AG20443 (cell line): Measurements from ENCODE around the gene IL1RN.
A peak's percentile ranks its signal among the peaks of the same experiment; 100 is the strongest.
"Not testable (repeated sequence)": the region's sequence is repeated elsewhere in the genome, so short reads cannot be mapped to it uniquely, and the experiment has no call there.

Source experiments
- DNase-seq: peaks from one replicate; pipeline ENCODE4 v3.0.0; 2012; ENCODE audit warnings: low spot score, mixed read lengths

The IL1RN gene, protein sequence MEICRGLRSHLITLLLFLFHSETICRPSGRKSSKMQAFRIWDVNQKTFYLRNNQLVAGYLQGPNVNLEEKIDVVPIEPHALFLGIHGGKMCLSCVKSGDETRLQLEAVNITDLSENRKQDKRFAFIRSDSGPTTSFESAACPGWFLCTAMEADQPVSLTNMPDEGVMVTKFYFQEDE

DNA sequence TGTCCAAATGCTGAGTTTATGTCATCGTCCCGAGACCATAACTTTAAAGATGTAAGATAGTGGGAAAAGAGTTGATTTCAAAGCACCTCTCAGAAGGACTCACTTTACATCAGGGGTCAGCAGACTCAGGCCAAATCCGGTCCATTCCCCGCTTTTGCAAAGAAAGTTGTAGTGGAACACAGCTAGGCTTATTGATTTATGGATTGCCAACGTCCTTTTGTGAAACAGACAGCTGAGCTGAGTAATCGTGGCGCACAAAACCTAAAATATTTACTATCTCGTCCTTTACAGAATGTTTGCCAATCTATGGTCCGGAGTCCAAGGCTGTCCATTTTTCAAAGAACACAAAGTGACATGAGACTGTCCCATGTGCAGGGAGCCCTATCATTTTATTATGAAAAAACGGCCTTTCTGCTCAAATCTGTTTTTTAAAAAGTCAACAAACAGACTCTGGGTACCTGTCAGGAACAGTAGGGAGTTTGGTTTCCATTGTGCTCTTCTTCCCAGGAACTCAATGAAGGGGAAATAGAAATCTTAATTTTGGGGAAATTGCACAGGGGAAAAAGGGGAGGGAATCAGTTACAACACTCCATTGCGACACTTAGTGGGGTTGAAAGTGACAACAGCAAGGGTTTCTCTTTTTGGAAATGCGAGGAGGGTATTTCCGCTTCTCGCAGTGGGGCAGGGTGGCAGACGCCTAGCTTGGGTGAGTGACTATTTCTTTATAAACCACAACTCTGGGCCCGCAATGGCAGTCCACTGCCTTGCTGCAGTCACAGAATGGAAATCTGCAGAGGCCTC lies at the start of gene IL1RN:
TSS of gene IL1RN (plus strand) at position 754 of the 801 bp plus-strand sequence. CDS start at position 781, 27 bp downstream.
- DNase-seq: no peak

DNA sequence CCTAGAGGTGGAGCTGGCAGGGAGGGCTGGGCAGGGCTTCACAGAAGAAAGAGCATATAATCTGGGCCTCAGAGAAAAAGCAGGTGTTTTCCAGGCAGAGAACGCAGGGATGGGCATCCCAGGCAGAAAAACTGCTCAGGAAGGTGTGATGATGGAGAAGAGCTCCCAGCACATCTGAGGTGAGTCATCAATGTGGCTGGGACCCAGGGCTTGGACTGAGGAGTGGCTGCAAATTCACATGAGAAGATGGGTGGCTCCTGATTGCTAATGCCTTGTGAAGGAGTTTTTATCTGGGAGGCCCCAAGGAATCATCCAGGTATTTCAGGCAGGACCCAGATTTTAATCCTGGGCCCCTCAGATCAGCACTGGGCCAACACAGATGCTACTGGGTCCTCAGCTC lies 49.5 kb upstream of the IL1RN start:
- no peak for DNase-seq

DNA sequence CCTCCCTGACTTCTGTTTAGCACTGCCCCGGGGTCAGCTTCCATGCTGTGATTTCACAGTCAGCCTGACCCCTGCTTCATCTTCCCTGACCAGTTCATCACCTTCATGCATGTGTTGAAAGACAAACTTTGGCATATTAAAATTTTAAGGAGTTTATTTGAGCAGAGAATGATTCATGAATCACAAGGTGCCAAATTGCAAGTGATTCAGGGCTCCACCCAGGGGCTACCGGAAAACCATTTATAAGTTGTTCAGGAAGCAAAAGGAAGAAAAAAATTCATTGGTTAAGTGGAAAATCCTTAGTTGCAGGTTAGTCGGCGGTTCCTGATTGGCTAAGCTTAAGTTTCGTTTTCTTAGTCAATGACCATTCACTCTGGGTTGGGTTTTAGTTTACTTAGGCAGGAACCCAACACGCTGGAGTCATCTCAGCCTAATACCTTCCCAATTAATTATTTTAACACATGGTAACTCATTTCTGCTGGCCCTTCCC lies 49.0 kb upstream of the IL1RN start:
- DNase-seq: no peak

DNA sequence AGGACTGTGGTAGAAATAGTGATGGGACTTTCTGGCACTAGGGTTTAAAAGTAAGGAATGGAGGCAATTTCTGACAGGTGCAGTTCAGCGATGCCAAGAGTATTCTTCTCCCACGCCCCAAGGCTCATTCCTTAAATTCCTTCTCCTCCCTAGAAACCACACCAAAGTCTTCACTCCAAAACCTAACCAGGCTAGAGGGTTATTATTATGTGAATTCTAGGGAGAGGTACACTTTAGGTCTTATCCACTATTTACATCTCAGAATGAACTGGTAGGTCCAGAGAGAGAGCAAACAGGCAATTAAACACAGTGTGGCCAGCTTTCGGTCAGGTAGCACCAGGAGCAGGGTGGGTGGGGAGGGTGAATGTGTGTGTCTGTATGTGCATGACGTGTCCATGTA lies 48.3 kb upstream of the IL1RN start:
- no peak for DNase-seq

DNA sequence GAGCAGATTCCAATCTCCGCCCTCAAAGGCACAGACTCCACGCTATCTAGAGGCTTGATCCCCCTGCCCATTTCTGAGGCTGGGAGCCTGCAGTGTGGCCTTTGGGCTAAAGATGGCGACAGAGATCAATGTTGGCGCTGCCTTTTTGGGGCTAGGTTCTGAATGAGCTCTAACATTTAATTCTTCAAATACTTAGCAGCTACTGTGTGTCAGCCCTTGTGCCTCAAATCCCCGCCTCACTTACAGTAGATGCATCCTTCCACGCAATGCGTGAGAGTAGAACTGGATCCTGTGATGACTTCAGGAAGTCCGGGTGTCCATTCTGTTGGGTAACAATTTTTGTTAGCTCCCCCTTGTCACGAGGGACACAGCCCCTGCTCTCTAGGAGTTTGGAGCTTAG lies 47.3 kb upstream of the IL1RN start:
- peak; percentile 75 for DNase-seq

DNA sequence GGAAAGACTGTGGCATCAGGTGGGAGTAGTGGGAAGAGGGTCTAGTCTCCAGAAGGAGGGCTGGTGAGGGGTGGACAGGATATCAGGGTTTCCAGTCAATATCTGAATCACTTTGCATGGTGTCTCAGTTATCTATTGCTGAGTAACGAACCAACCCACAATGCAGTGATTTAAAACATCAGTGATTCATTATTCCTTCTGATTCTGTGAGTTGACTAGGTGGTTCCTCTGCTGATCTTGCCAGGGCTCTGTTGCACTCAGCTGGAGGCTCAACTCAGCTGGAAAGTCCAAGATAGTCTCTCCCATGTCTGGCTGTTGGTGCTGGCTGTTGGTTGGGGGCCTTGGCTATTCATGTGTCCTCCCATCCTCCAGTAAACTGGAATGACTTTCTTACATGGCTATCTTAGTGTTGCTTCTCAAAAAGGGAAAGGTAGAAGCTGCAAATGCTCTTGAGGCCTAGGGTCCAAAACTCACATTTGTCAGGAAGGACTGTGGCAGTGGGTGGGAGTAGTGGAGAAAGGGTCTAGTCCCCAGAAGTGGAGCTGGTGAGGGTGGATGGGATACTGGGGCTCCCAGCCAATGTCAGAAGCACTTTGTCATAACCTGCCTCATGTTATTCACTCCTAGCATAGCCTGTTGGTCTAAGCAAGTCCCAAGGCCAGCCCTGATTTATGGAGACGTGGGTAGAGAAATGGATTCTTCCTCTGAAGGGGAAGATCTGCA lies 45.7 kb upstream of the IL1RN start:
- no peak for DNase-seq

DNA sequence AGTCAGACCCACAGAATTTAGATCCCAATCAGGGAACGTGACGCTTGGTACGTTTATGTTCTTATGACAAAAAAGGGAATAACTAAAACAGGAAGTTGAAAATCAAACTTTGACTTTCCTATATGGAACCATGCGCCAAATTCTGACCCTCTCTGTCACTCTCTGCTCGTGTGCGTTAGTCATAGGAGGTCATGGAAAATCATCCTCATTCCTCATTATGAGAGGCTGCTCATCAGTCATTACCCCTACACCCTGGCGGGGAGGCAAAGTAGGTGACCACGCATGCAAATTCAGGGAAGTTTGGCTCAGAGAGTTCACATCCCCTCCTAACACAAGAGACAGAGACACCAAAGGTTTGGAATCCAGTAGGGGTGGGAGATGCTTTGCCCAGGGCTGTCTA lies 44.1 kb upstream of the IL1RN start:
- DNase-seq: no peak

DNA sequence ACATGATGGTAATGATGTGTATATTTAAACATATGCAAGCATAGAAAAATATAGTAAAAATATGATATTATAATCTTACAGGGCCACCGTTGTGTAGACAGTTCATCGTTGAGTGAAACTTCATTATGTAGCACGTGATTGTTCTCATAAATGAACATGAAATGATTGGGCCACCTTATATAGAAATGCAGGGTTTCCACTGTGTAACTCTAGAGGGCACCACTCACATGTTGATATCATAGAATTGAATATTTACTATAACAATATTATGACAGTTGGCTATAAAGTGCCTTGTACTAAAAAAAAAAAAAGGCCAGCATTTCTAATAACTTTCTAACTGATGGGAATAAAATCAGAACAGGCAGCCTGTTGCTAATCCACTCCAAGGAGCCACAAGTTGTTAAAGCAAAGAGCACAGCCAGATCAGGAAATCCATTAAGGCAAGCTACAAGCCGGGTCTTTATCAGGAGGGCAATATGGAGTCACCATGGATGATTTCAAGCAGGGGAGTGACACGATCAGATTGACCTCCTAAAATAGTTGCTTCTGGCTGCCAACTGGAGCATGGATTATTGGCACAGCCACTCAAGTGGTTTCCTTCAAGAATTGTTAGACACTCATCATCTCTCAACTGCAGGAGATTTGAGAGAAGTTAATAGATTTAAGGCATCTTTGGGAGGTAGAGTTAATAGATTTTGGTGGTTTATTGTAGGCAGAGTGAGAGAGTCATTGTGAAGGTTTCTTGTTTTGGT lies 43.0 kb upstream of the IL1RN start:
- no peak for DNase-seq

DNA sequence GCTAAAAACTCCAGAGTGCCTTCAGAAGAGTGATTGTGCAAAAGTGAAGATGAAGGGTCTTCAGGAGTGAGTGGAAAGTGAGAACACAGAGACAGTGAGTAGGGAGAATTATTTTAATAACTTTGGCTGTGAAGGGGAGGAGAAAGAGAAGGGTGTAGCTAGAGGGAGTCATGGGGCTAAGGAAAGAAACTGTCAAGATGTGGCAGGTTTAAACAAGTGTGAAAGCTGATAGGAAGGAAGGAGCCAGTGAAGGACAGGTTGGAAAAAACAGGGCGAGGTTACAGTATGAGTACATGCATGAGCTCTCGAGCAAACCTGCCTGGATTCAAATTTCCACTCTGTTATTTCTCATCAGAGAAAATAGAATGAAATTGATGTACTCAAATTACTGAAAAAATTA lies 41.9 kb upstream of the IL1RN start:
- DNase-seq: no peak

DNA sequence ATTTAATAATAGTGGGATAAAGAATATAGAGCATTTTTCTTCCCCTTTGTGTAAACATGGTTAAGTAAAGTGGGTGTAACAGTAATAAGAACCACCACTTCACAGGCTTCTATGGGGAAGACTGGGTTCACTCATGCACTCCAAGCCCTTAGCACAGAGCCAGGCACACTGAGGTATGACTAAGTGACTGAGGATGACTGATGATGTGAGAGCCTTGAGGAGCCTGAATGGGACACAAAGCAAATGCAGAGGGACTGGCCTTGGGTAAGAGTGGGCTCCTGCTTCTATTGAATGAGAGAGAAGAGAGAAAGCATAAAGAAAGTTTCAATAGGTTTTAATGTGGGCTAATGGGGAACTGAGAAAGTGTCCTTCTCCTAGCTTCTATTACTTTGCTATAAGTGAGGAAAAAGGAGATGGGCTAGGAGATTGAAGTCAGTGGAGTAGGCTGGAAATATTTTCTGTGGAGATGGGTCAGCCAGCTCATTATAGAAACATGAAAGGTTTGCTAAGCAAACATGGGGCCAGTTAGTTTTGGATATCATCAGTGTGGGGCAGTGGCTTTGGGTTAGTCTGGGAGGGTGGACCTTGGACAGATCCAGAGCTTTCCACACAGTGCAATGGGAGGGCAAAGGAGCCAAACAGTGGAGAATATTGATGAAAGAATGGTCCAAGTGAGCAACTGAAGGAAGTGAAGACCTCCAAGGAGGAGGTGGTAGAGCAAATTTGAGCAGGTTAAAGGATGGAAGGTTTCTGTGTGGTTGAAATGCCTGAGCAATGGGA lies 39.0 kb upstream of the IL1RN start:
- no peak for DNase-seq

DNA sequence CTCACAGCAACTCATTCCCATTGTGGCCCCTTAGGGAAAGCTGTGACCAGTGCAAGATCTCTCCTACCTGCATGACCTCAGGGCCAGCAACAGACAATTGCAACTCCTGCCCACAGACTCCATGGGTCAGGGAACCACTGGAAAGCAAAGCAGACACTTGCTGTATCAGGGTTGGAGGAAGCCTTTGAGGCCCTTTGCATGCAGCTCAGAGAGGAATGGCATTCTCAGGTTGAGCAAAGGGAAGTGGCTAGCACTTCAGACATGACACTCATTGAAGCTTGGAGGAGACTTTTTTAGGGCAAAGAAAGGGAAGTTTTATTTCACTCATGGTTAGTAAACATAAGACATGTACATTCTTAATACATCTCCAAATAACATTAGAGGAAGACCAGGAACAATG lies 37.5 kb upstream of the IL1RN start:
- no peak for DNase-seq

DNA sequence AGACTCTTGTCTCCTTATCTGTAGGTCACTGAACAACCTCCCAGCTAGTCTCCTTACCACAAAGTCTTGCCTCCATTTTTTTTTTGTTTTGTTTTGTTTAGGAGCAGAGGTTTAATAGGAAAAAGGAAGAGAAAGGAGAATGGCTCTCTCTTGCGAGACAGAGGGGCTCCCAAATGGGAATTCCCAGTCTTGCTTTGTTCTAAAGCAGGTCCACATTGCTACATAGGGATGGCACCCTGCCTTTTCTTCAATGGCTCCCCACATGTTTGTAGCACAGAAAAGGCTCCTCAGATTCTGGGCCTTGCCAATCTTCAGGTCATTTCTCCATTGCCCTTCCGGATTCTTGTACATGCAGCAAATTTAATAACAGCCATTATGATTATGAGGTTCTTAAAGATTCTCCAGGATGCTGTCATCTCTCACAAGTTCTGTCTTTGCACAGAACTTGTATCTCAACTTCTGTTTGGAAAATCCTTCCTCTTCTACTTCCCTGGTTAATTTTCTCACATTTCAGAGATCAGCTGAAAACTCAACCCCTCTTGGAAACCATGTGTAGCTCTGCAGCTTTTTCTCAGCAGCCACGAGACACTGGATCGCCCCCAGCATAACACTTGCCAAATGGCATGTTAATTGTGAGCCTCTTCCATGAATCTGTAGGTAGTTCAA lies 36.0 kb upstream of the IL1RN start:
- no peak for DNase-seq

DNA sequence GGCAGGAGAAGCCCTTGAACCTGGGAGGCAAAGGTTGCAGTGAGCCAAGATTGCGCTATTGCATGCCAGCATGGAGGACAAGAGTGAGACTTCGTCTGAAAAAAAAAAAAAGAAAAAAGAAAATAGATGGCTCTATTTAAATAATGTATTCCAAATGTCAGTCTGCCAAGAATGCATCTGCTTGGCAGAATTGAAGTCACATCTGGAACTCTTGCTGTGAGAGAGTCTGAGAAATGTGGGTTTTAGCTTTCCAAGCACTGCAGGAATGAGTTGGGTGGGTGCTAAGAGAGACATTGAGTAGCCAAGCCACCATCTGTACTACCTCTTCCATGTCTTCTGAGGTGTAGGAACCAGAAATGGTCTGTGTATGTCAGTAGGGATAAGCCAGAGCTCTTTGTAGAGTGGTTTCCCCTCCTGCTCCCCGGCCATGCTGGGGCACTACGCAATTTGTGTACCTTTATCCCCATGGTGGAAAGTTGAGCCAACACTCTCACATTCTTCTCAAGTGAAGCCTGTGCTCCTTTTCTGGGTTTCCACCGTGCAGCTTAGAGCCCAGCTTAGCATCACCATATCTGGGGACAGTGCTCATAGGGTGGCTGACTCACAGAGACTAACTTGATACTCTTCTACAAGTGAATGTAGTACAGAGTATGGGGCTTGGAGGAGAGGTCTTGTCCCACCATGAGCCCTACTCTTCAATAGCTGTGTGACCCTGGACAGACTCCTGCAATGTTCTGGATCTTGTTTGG lies 34.4 kb upstream of the IL1RN start:
- DNase-seq: no peak

DNA sequence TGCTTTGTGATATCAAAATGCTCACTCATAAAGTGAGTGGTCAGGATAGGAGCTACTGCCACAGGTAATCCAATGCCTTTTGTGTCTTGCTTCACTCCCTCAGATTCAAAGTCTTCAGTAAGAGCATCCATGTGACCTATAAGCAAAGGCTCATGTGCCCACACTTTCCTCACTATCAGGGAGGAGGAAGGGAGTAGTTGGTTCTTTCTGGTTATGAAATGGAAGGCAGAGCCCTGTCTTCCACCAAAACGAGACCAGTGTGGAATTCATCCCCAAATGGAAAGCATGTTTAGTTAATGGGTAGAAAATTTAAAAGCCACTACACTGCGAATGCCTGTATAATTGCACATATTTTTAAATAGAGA lies 33.8 kb upstream of the IL1RN start:
- no peak for DNase-seq

DNA sequence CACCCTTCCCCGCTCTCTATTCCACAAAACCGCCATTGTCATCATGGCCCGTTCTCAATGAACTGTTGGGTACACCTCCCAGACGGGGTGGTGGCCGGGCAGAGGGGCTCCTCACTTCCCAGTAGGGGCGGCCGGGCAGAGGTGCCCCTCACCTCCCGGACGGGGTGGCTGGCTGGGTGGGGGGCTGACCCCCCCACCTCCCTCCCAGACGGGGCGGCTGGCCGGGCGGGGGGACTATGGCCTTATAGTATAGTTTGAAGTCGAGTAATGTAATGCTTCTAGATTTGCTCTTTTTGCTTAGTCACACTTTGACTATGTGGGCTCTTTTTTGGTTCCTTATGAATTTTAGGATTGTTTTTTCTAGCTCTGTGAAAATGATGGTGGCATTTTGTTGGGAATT lies 31.1 kb upstream of the IL1RN start:
- DNase-seq: not testable (repeated sequence)

DNA sequence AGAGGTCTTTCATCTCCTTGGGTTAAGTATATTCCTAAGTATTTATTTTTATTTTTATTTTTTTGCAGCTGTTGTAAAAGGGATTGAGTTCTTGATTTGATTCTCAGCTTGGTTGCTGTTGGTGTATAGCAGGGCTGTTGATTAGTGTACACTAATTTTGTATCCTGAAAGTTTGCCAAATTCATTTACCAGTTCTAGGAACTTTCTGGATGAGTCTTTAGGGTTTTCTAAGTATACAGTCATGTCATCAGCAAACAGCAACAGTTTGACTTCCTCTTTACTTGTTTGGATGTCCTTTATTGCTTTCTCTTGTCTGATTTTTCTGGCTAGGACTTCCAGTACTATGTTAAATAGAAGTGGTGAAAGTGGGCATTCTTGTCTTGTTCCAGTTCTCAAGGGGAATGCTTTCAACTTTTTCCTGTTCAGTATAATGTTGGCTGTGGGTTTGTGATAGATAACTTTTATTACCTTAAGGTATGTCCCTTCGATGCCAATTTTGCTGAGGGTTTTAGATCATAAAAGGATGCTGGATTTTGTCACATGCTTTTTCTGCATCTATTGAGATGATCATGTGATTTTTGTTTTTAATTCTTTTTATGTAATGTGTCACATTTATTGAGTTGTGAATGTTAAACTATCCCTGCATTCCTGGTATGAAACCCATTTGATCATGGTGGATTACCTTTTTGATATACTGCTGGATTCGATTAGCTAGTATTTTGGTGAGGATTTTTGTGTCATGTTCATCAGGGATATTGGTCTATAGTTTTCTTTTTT lies 30.4 kb upstream of the IL1RN start:
- not testable (repeated sequence) for DNase-seq

DNA sequence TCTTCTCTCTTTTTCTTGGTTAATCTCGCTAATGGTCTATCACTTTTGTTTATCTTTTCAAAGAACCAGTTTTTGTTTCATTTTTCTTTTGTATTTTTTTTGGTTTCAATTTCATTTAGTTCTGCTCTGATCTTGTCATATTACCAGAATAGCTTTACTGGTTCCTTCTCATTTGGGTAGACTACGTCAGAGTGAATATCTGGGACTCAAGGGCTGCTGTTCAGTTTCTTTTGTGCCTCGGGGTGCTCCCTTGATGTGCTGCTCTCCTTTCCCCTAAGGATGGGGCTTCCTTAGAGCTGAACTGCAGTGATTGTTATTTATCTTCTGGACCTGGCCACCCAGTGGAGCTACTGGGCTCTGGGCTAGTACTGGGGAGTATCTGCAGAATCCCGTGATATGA lies 29.4 kb upstream of the IL1RN start:
- no peak for DNase-seq

DNA sequence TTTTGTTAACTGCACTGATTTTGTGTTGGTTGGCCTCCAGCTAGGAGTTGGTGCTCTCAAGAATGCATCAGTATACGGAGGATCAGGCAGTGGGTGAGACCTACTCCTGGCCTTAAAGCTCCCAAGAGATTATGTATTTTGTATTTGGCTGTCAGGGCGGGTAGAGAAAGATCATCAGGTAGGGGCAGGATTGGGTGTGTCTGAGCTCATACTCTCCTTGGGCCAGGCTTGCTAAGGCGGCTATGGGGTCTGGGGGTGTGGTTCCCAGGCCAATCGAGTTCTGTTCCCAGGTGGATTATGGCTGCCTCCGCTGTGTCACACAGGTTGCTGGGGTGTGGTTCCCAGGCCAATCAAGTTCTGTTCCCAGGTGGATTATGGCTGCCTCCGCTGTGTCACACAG lies 28.9 kb upstream of the IL1RN start:
- no peak for DNase-seq

DNA sequence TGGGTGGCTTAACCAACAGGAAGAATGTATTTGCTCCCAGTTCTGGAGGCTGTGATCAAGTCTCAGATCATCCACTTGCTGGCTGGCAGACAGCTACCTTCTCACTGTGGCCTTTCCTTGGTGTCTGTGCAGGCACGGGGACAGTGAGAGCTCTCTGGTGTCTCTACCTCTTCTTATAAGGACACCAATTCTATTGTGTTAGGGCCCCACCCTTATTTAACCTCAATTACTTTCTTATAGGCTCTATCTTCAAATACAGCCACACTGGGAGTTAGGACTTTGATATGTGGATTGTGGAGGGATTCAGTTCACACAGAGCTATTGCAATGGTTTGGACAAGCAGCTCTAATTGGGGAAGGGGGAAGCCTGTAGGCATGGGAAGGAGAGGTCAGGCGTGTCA lies 25.3 kb upstream of the IL1RN start:
- no peak for DNase-seq

DNA sequence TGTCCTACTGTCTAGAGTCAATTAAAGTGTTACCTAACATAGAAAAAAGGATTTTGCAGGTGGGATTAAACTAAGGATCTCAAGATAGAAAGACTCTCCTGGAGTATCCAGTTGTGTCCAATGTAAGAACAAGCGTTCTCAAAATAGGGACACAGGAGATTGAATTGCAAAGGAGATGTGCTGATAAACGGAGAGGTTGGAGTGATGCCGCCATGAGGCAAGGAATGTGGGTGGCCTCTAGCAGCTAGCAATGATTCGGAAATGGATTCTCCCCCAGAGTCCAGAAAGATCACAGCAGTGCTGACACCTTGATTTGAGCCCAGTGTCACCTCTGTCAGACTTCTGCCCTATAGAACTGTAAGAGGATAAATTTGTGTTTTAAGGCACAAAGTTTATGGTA lies 24.1 kb upstream of the IL1RN start:
- DNase-seq: no peak
